AG09319 (cell line): ENCODE measurements around the gene APBA3.

ENCODE experiments used
- DNase-seq: peaks from one replicate; pipeline ENCODE4 v3.0.0-alpha.2; 2010; ENCODE audit warnings: low read depth; ENCODE audit errors: extremely low read depth
- CTCF ChIP-seq: IDR thresholded peaks from 2 replicates; pipeline ENCODE4 v1.5.1; 2011; ENCODE audit warnings: low read depth, mild to moderate bottlenecking, inconsistent platforms, low read length, moderate library complexity

Gene APBA3

GRCh38 chr19:3761382-3762129 lies at the start of gene APBA3:
Gene APBA3, minus strand, starts transcription at chr19:3761692. Its CDS starts 1,428 bp downstream, at chr19:3760264.
- TF ChIP-seq CTCF: peak; percentile 70
- peak; percentile 71 for DNase-seq

- no peak for DNase-seq
Observed at GRCh38 chr19:3810708-3811355, 49.3 kb upstream of the APBA3 start.

GRCh38 chr19:3809881-3810707 lies 48.6 kb upstream of the APBA3 start:
- no peak for TF ChIP-seq CTCF
- no peak for DNase-seq

More at GRCh38 chr19:3810708-3811355, 49.3 kb upstream of the APBA3 start:
- TF ChIP-seq CTCF: no peak

GRCh38 chr19:3808420-3809143 lies 47.1 kb upstream of the APBA3 start:
- no peak for TF ChIP-seq CTCF
- DNase-seq: no peak

GRCh38 chr19:3807574-3808354 lies 46.3 kb upstream of the APBA3 start:
- DNase-seq: no peak
- no peak for TF ChIP-seq CTCF

- no peak for DNase-seq
- TF ChIP-seq CTCF: no peak
Observed at GRCh38 chr19:3807131-3807480, 45.6 kb upstream of the APBA3 start.
